OCI-LY7 (cell line): Measurements from ENCODE around the gene SMIM44.

Experiments used
- EZH2phosphoT487 ChIP-seq: fragments of 200-600 bp; sonication (generic); IDR thresholded peaks from 2 replicates; pipeline ENCODE4 v1.6.1; 2018; ENCODE audit warnings: low read depth, borderline replicate concordance, mild to moderate bottlenecking, mixed run types, antibody characterized with exemption, low read length, moderate library complexity, mixed read lengths
- TF ChIP-seq, protein P1 (sequence below): fragments of 200-600 bp; sonication (generic); conservative IDR thresholded peaks from 2 replicates; pipeline ENCODE4 v1.5.1; 2014; ENCODE audit warnings: mild to moderate bottlenecking, antibody characterized with exemption, low read length, moderate library complexity, mixed read lengths

DNA sequence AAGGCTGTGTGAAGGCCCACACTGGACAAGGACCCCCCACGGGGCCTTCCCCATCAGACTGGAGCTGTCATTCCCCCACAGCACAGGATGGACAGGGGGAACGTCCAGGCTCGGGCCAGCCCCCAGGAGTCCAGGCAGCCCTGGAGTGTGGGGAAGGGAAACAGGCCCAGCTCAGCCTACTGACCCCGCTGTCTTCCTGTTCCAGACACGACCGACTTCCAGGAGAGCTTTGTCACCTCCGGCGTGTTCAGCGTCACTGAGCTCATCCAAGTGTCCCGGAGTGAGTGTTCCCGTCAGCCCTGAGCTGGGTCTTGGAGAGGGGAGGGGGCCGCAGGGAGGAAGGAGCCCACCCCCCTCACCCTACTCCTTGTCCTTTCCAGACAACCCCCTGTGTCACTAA is 49.9 kb downstream of the SMIM44 start:
- TF ChIP-seq, protein P1, sequence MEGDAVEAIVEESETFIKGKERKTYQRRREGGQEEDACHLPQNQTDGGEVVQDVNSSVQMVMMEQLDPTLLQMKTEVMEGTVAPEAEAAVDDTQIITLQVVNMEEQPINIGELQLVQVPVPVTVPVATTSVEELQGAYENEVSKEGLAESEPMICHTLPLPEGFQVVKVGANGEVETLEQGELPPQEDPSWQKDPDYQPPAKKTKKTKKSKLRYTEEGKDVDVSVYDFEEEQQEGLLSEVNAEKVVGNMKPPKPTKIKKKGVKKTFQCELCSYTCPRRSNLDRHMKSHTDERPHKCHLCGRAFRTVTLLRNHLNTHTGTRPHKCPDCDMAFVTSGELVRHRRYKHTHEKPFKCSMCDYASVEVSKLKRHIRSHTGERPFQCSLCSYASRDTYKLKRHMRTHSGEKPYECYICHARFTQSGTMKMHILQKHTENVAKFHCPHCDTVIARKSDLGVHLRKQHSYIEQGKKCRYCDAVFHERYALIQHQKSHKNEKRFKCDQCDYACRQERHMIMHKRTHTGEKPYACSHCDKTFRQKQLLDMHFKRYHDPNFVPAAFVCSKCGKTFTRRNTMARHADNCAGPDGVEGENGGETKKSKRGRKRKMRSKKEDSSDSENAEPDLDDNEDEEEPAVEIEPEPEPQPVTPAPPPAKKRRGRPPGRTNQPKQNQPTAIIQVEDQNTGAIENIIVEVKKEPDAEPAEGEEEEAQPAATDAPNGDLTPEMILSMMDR, result no peak
- TF ChIP-seq EZH2phosphoT487, result no peak
